Measurements from ENCODE around the gene CPEB3. TPM values are rescaled to one million over a fixed set of nuclear protein-coding genes. Genes with fewer than 3 reads are reported as not detected.

CPEB3 gene
- total and polyA plus RNA-seq, 2 donors (not counting 3 experiments of a cell fraction or from before 2014, with no cell fraction given) = 0.80 to 2.2 TPM

DNA sequence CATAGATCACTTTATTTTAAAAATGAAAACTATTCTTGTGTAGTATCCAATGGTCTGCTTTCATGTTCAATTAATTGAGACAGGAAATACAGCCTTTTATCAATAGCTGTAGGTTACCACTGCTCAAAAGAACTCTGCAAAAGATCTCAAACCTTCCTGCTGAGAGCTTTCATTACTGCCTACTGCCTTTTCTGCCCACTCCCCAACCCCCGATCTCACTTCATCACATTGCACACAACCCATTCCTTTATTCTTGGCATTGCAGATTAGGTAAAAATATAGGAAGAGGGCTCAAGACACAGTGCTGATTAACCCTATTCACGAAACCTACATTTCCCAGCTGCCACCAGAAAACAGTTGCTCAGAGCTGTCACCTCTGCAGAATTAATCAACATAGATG lies 195.9 kb downstream of the CPEB3 start:
- no peak overlapping the region for H3K9ac ChIP-seq (replicated peaks; ENCODE audit: extremely low read depth, insufficient read depth, low read length)
- TF ChIP-seq EZH2 (IDR thresholded peaks at IDR 0.05; ENCODE audit: borderline replicate concordance, low read depth, low read length, severe bottlenecking) = no peak
- no peak for TF ChIP-seq MYC (IDR thresholded peaks at IDR 0.05; ENCODE audit: low read depth, low read length)
- TF ChIP-seq POLR2AphosphoS5 (IDR thresholded peaks at IDR 0.05; ENCODE audit: insufficient read depth, low read depth, low read length) = no peak
- TF ChIP-seq, protein P1, sequence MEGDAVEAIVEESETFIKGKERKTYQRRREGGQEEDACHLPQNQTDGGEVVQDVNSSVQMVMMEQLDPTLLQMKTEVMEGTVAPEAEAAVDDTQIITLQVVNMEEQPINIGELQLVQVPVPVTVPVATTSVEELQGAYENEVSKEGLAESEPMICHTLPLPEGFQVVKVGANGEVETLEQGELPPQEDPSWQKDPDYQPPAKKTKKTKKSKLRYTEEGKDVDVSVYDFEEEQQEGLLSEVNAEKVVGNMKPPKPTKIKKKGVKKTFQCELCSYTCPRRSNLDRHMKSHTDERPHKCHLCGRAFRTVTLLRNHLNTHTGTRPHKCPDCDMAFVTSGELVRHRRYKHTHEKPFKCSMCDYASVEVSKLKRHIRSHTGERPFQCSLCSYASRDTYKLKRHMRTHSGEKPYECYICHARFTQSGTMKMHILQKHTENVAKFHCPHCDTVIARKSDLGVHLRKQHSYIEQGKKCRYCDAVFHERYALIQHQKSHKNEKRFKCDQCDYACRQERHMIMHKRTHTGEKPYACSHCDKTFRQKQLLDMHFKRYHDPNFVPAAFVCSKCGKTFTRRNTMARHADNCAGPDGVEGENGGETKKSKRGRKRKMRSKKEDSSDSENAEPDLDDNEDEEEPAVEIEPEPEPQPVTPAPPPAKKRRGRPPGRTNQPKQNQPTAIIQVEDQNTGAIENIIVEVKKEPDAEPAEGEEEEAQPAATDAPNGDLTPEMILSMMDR (IDR thresholded peaks at IDR 0.05; ENCODE audit: extremely low read depth in 1 of 2, insufficient read depth in 1 of 2, low read depth in 1 of 2, low read length in 2 of 2) = no peak
- TF ChIP-seq GATA2 (IDR thresholded peaks at IDR 0.05; ENCODE audit: insufficient read depth, insufficient read length, low read depth, low read length) = no peak
- no peak for TF ChIP-seq JUN (IDR thresholded peaks at IDR 0.05; ENCODE audit: borderline replicate concordance, insufficient read depth, insufficient read length, low read depth)
- TF ChIP-seq POLR2A (IDR thresholded peaks at IDR 0.05; ENCODE audit: low read depth, low read length) = no peak
- TF ChIP-seq FOS (IDR thresholded peaks at IDR 0.05; ENCODE audit: borderline replicate concordance, insufficient read depth, low read length) = no peak
- TF ChIP-seq, protein P2, sequence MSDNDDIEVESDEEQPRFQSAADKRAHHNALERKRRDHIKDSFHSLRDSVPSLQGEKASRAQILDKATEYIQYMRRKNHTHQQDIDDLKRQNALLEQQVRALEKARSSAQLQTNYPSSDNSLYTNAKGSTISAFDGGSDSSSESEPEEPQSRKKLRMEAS (IDR thresholded peaks at IDR 0.05; ENCODE audit: insufficient read depth, insufficient read length) = no peak
- H3K36me3 ChIP-seq (ENCODE audit: control insufficient read depth in 2 of 2, extremely low read depth in 1 of 2, insufficient read depth in 2 of 2, low read length in 2 of 2) = no peaks in the 10 kb centered on the region
- H4K20me1 ChIP-seq (replicated peaks; ENCODE audit: control insufficient read depth, extremely low read depth, insufficient read depth, low read length) = no peaks in the 10 kb centered on the region
- no TSS peak for BruUV-seq (replicated peaks)
- no peak overlapping the region for H3K4me3 ChIP-seq (replicated peaks in 1 of 3; ENCODE audit: insufficient read depth in 1 of 3, low read depth in 1 of 3, low read length in 3 of 3)
- H3K79me2 ChIP-seq (ENCODE audit: control insufficient read depth, insufficient read depth, low read length) = no peaks in the 10 kb centered on the region
- H3K4me2 ChIP-seq (ENCODE audit: insufficient read depth, low read length) = no peak overlapping the region
- DNase-seq (ENCODE audit: low read depth, low spot score) (no peak), FAIRE-seq (no peak)
- no peak overlapping the region for H2AFZ ChIP-seq (ENCODE audit: low read depth, low read length)
- ChIA-PET POLR2A (no interaction called here), CTCF (interaction anchor here (1.0 kb wide), 1 partner anchor 198 kb away, joined by 3 read pairs; no protein-coding TSS in a partner anchor)
- H3K9me3 ChIP-seq (replicated peaks; ENCODE audit: control insufficient read depth, insufficient read depth, low read length) = no peaks in the 10 kb centered on the region
- dilution Hi-C loops (cut with MboI; ENCODE audit: extremely low pct_ligation_motif_present, low sequenced_read_pairs) (no loop called here), intact Hi-C loops (cut with micrococcal nuclease) (no loop called here)
- no peak overlapping the region for H3K27ac ChIP-seq (ENCODE audit: insufficient read depth, low read depth, low read length)
- no peaks in the 10 kb centered on the region for H3K4me1 ChIP-seq (ENCODE audit: control insufficient read depth, extremely low read depth, insufficient read depth, low read length)
- H3K27me3 ChIP-seq (ENCODE audit: control insufficient read depth in 2 of 2, insufficient read depth in 2 of 2, low read length in 2 of 2) = no peaks in the 10 kb centered on the region
- no peaks in the 10 kb centered on the region for H3K9me1 ChIP-seq (replicated peaks; ENCODE audit: control insufficient read depth, extremely low read depth, insufficient read depth, low read length)

Data from endothelial cell of umbilical vein (primary cell).